AG04449 (cell line): ENCODE measurements around the gene ZFP57.

Experiments used
- CTCF ChIA-PET: fragments of 350-600 bp; formaldehyde crosslinking; extraction: SDS; loops from one replicate; lab custom pipeline; 2021; ENCODE audit warnings: antibody characterized with exemption; lab: Yijun Ruan, JAX
- POLR2A ChIA-PET: fragments of 400-600, 350-600 bp; formaldehyde crosslinking; extraction: SDS; loops from one replicate; lab custom pipeline; 2020; ENCODE audit warnings: antibody characterized with exemption, inconsistent platforms; lab: Yijun Ruan, JAX
- DNase-seq: peaks from one replicate; pipeline ENCODE4 v3.0.0-alpha.2; 2010; ENCODE audit warnings: low read depth, low spot score
- H3K4me3 ChIP-seq: 2 replicates; pipeline ENCODE4 v1.5.1; 2011; ENCODE audit warnings: low read depth, mild to moderate bottlenecking, control low read depth, low read length
- TF ChIP-seq, protein P1 (sequence below): IDR thresholded peaks from one replicate; pipeline ENCODE4 v1.5.1; 2011; ENCODE audit warnings: mild to moderate bottlenecking, moderate library complexity, low read length, control low read depth, inconsistent platforms; ENCODE audit not compliant: insufficient read depth; ENCODE audit errors: missing control alignments

ZFP57 gene

DNA sequence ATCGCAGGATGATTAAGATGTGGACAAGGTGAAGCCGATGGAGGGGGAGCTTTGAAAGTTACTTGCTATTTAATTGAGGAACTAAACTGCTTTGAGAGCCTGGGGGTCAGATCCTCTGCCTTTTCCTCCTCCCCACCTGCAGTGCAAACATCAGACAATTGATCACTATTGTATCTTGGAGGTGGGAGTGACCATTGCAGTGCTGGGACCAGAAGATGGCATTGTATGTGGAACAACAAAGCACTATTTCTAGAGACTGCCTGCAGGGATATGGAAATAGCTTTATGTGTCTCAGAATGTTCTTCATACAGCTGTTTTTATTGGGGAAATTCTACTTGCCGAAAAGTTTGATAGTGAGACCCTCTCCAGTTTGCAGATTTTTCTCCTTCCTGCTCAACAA is 19.9 kb downstream of the ZFP57 start:
- TF ChIP-seq, protein P1, sequence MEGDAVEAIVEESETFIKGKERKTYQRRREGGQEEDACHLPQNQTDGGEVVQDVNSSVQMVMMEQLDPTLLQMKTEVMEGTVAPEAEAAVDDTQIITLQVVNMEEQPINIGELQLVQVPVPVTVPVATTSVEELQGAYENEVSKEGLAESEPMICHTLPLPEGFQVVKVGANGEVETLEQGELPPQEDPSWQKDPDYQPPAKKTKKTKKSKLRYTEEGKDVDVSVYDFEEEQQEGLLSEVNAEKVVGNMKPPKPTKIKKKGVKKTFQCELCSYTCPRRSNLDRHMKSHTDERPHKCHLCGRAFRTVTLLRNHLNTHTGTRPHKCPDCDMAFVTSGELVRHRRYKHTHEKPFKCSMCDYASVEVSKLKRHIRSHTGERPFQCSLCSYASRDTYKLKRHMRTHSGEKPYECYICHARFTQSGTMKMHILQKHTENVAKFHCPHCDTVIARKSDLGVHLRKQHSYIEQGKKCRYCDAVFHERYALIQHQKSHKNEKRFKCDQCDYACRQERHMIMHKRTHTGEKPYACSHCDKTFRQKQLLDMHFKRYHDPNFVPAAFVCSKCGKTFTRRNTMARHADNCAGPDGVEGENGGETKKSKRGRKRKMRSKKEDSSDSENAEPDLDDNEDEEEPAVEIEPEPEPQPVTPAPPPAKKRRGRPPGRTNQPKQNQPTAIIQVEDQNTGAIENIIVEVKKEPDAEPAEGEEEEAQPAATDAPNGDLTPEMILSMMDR: no peak
- ChIA-PET CTCF (interaction anchor here (23.3 kb wide), 1 partner anchor 23 kb away, joined by 692 read pairs; the partner anchor contains the start of gene GABBR1), POLR2A (no interaction called here)
- H3K4me3 ChIP-seq: no peak overlapping the region
- DNase-seq: no peak

DNA sequence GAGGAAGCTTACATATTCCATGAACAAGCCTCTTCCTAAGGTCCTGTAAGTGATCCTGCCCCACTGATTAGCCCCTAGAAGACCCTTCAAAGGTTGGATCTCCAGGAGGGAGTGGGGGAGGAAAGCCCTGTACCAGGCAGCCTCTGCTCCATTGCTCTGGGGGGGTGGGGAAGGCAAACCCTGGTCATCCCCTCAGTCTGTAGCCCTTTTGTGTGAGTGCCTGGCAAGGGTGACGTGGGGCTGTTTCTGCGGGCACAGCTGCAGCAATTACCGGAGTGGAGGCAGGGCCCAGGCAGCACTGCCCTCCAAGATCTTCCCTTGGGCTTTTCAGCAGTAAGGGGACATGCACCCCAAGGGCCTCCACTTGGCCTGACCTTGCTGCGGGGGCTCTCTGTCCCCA is 24.2 kb downstream of the ZFP57 start, which contains the start of gene MOG:
Gene MOG (plus strand): TSS at position 295 of the 400 bp plus-strand sequence. CDS start 118 bp downstream, outside the sequence.
- CTCF ChIA-PET: interaction anchor here (1.1 to 23.3 kb wide), 2 partner anchors 10 to 18 kb away, joined by 3 to 692 read pairs; partner anchors contain the start of gene GABBR1
- POLR2A ChIA-PET: no interaction called here
- TF ChIP-seq, protein P1: no peak

DNA sequence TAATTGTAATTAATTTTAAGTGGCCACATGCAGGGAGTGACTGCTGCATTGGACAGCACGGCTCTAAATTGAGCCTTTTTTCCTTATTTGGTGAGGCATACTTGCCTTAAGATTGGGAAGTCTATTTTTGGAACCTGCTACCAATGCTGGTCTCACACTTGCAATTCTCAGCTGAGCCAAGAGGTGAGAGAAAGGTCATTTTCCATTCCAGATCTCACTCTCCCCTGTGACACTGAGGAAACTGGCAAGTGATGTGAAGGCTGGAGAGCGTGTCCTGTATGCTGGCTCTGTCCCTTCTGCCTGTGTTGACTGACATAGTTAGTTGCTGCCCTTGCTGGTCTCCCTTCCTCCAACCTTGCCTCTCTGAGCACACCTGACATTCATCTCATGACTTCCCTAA is 24.8 kb downstream of the ZFP57 start:
- DNase-seq: no peak
- TF ChIP-seq, protein P1: no peak
- POLR2A ChIA-PET: no interaction called here
- CTCF ChIA-PET: interaction anchor here (1.1 to 23.3 kb wide), 2 partner anchors 10 to 18 kb away, joined by 3 to 692 read pairs; partner anchors contain the start of gene GABBR1
- no peak overlapping the region for H3K4me3 ChIP-seq

More for the DNA sequence above, 24.2 kb downstream of the ZFP57 start, which contains the start of gene MOG:
- DNase-seq: no peak
- no peak within 1 kb of the TSS for H3K4me3 ChIP-seq

DNA sequence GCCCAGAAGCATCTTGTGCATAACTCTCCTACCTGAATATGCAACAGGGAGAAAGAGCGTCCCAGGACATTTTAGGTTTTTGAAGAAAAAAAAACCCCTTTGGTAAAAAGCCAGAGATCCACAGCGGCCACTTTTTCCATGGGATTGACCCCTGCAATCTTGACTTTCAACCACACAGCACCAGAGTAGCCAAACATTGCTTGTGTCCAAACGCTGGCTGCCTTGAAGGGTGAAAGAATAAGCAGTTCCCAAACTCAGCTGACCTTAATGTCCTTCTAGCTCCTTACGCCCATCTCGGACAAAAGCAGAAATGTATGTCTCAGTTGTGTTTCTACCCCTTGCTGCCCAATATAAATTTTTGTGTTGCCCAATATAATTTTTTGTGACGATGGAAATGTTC is 25.3 kb downstream of the ZFP57 start:
- POLR2A ChIA-PET: no interaction called here
- DNase-seq: no peak
- TF ChIP-seq, protein P1: no peak
- H3K4me3 ChIP-seq: no peak overlapping the region
- CTCF ChIA-PET: interaction anchor here (23.3 to 34.7 kb wide), 2 partner anchors 0 to 17 kb away, joined by 692 read pairs; partner anchors contain the start of genes GABBR1 and MOG

DNA sequence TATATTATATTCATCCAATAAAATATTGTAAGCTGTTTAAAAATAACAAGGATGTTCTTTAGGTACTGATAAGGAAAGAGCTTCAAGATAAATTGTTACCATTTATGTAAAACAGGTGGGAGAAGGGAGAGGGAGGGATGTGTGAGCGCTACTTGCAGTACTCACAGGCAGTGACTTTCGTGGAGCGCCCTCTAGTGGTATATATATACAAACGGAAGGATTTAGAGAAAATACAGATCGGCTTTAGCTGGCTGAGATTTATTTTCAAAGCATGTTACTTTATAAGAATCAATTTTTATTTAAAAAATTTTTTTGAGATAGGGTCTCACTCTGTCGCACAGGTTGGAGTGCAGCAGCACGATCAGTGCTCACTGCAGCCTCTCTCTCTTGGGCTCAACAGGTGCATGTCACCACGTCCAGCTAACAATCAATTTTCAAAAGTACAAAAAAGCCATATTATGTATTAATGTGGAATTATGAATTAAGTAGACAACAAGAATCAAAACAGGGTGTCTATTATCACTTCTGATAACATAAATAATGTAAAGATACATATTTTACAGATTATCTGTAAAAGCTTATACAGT is 27.4 kb downstream of the ZFP57 start:
- POLR2A ChIA-PET: no interaction called here
- no peak overlapping the region for H3K4me3 ChIP-seq
- CTCF ChIA-PET: interaction anchor here (0.6 to 34.7 kb wide), 45 partner anchors 3 to 638 kb away, joined by 3 to 692 read pairs (median 4); partner anchors contain the start of genes GABBR1, MOG and TRIM40
- DNase-seq: no peak
- TF ChIP-seq, protein P1: peak; percentile 57

DNA sequence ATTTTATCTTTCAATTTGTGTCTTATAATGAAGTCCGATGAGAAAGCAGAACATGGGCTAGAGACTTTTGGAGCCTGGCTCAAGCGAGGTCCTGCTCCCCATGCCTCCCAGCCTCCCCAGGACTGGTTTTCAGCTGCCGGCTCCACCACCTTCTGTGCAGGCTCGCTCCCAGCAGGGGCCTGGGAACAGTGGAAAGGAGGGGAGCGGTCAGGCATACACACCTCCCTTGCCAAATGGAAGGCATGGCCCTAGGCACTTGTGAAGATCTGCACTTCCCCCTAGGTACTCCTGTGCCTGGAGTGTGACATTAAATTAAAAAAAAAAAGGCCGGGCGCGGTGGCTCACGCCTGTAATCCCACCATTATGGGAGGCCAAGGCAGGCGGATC is 28.8 kb downstream of the ZFP57 start:
- no peak for DNase-seq
- ChIA-PET POLR2A (no interaction called here), CTCF (interaction anchor here (0.8 to 34.7 kb wide), 11 partner anchors 4 to 273 kb away, joined by 3 to 692 read pairs (median 13); partner anchors contain the start of genes GABBR1 and MOG)

More for the DNA sequence above, 28.8 kb downstream of the ZFP57 start:
- H3K4me3 ChIP-seq: no peak overlapping the region
- TF ChIP-seq, protein P1: no peak
